ENCODE results near the gene ZNF100. TPM values are rescaled to one million over a fixed set of nuclear protein-coding genes. Genes with fewer than 3 reads are reported as not detected.
"Not testable (repeated sequence)": the region's sequence is repeated elsewhere in the genome, so short reads cannot be mapped to it uniquely, and the experiment has no call there.

ZNF100 gene
- total and polyA plus RNA-seq, 8 donors, result 1.5 to 7.6 (median 5.3) TPM

GRCh38 chr19:21749090-21749489 is 18.3 kb downstream of the ZNF100 start:
- ATAC-seq (no peak), DNase-seq (no peak), FAIRE-seq (no peak)
- H3K9me3 ChIP-seq, result no peaks in the 10 kb centered on the region
- intact Hi-C loops (cut with DNase I), result no loop called here
- TF ChIP-seq CTCF (IDR thresholded peaks at IDR 0.05), result no peak
- peaks cover 0 to 3% (median 0%) of the 10 kb centered on the region in 3 donors for H3K36me3 ChIP-seq
- 71 to 82% methylated on average over 4 of the region's 4 CpGs for WGBS, 2 donors
- no peaks in the 10 kb centered on the region for H3K4me1 ChIP-seq
- no peaks in the 10 kb centered on the region for H3K27me3 ChIP-seq
- no peak overlapping the region for H3K4me3 ChIP-seq
- no peak overlapping the region for H3K27ac ChIP-seq

- DNase-seq, result no peak
- H3K9me3 ChIP-seq, result no peaks in the 10 kb centered on the region
- WGBS, 2 donors, result 74 to 80% methylated on average over 1 of the region's 1 CpG
- H3K27me3 ChIP-seq, result no peaks in the 10 kb centered on the region
- H3K36me3 ChIP-seq, result peaks cover 0 to 3% (median 0%) of the 10 kb centered on the region in 3 donors
- no peaks in the 10 kb centered on the region for H3K4me1 ChIP-seq
- H3K4me3 ChIP-seq, result no peak overlapping the region
- no peak for TF ChIP-seq CTCF (IDR thresholded peaks at IDR 0.05)
- intact Hi-C loops (cut with DNase I), result no loop called here
- ATAC-seq, result no peak
- no peak overlapping the region for H3K27ac ChIP-seq
- FAIRE-seq, result no peak
Measured at GRCh38 chr19:21748088-21748487, 19.3 kb downstream of the ZNF100 start.

- WGBS, 2 donors, result 95 to 96% methylated on average over 4 of the region's 4 CpGs
- TF ChIP-seq CTCF (IDR thresholded peaks at IDR 0.05), result no peak
- Histone ChIP-seq H3K27ac (no peak overlapping the region), H3K9me3 (no peaks in the 10 kb centered on the region), H3K4me3 (no peak overlapping the region), H3K36me3 (peaks cover 0 to 14% (median 3%) of the 10 kb centered on the region in 3 donors), H3K27me3 (no peaks in the 10 kb centered on the region), H3K4me1 (no peaks in the 10 kb centered on the region)
- intact Hi-C loops (cut with DNase I), result no loop called here
- ATAC-seq (no peak), DNase-seq (no peak), FAIRE-seq (no peak)
Measured at GRCh38 chr19:21740559-21740958, 26.8 kb downstream of the ZNF100 start.

- Histone ChIP-seq H3K36me3 (peaks cover 9 to 23% (median 12%) of the 10 kb centered on the region in 3 donors), H3K9me3 (peaks cover 0 to 12% (median 1%) of the 10 kb centered on the region in 4 donors)
- H3K4me3 ChIP-seq; DNase-seq; intact Hi-C loops (cut with DNase I); H3K27me3 ChIP-seq; FAIRE-seq; H3K4me1 ChIP-seq; H3K27ac ChIP-seq; ATAC-seq: not testable (repeated sequence)
- WGBS, 2 donors, result 98% methylated on average over 5 of the region's 5 CpGs
Measured at GRCh38 chr19:21726942-21727747, 40.2 kb downstream of the ZNF100 start.

GRCh38 chr19:21713761-21714160 is 53.6 kb downstream of the ZNF100 start:
- H3K36me3 ChIP-seq, result no peaks in the 10 kb centered on the region
- H3K27me3 ChIP-seq, result no peaks in the 10 kb centered on the region
- DNase-seq (no peak), ATAC-seq (no peak), FAIRE-seq (no peak)
- H3K9me3 ChIP-seq, result no peaks in the 10 kb centered on the region
- no peak overlapping the region for H3K4me3 ChIP-seq
- 73 to 76% methylated on average over 4 of the region's 4 CpGs for WGBS, 2 donors
- intact Hi-C loops (cut with DNase I), result no loop called here
- no peak for TF ChIP-seq CTCF (IDR thresholded peaks at IDR 0.05)
- H3K27ac ChIP-seq, result no peak overlapping the region
- H3K4me1 ChIP-seq, result no peaks in the 10 kb centered on the region
